Stimulated activated CD8-positive, alpha-beta memory T cell treated with anti-CD3 and anti-CD28 coated beads, Interleukin-15, amount 100 ng/mL, for 48 hours (primary cell): Measurements from ENCODE around the gene WDR81.

Source experiments
- DNase-seq, 2 donors: peaks; one replicate each; pipeline ENCODE4 v3.0.0-alpha.2; 2020; ENCODE audit warnings: low read depth in 2 of 2

WDR81 gene

DNA sequence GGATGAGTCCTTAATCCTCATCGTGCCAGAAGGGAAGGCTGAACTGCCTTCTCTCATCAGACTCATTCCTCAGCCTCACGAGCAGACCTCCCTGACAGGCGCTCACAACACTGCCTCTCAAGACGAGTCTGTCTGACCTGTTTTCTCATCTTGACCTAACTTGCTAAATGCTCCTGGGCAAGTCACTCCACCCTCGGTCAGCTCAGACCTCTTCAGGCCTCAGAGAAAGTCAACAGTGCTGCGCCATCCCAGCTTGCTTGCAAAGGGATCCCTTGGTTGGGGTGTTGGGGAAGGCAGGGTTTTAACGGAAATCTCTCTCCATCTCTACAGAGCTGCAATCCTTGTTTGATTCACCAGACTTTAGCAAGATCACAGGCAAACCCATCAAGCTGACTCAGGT is 52.4 kb downstream of the WDR81 start:
- no peak for DNase-seq

DNA sequence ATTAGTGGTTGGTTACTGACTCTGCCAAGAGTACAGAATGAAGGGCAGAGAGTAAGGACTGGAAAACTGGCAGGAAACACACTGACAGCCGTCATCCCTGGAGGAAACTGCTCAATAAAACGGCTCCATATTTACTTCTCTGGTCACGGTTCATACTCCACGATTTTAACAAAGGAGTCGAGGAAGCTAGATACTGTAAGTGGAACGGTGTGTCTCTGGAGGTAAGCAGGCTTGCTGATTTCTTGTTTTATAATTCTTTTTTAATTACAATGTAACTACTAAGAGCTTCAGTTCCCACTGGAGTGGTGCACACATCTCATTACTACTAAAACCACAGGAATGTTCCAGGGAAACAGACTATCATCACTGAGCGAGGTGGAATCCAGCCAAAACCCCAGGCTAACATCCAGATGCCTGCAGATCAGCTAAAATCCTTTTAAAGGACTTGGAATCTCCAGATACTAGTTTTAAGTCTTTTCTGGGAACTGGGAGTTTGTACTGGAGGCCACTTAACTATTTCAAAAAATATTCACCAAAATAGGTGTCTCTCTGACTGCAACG is 55.1 kb downstream of the WDR81 start:
- DNase-seq = no peak

DNA sequence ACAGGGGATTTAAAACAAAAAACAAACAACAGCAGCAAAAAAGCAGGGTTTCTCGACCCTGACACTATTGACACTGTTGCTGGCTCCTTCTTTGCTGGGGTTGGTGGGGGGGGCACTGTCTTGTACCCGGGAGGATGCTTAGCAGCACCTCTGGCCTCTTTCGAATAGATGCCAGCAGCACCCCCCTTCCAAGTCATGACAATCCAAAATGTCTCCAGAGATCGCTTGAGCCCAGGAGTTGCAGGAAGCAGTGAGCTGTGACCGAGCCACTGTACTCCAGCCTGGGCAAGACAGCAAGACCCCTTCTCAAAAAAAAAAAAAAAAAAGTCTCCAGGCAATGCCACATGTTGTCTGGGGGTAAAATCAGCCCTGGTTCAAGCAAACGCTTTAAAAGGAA is 57.7 kb downstream of the WDR81 start:
- DNase-seq = no peak

DNA sequence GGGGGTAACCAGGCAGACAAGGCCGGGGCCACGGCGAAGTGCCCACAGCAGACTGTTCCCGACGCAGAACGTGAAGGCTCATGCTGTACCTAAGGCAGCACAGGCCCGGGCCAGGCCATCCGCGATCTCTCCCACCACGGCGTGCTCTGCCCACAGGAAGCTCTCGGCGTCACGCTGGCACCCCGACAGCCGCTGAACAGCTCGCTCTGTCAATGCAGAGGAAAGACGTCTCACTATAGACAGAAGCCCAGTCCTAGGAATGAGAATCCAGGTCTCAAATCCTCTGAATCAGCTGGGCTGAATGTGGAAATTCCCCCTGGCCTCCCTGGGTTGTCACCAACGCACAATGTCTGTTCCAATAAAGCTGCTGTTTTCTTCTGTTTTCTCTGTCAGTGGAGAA is 58.8 kb downstream of the WDR81 start:
- no peak for DNase-seq

DNA sequence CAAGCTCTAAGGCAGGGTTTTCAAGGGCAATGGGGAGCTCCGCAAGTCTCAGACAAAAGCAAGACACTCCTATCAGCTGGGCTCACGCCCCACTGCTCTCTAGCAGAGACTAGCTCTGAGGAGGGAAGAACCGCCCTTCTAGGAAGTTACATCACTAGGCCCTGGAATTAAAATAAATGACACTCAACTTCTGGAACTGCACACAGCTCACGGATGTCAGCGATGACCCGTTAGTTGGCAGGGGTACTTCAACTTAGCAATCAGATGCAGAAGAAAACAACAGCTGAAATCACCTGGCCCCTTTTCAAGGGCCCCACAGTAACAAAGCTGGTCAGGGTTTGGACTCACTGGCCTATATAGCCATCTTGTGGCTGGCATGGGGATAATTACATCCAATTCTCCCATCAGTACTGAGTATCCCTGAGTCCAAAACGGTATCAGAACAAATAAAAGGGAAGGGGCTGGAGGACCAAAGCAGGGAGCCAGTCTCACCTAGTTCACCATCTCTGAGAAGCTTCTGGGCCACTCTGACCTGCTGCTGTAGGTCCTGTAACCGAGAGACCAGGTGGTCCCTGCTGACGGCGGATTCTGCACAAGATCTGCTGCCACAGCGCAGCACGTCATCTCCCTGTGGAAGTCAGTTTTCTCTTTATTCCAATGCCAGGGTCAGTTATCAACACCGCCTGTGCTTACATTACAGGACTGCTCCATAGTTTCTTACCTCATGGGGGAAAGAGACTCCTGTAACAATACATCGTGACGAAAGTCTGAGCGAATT is 59.5 kb downstream of the WDR81 start:
- no peak for DNase-seq

DNA sequence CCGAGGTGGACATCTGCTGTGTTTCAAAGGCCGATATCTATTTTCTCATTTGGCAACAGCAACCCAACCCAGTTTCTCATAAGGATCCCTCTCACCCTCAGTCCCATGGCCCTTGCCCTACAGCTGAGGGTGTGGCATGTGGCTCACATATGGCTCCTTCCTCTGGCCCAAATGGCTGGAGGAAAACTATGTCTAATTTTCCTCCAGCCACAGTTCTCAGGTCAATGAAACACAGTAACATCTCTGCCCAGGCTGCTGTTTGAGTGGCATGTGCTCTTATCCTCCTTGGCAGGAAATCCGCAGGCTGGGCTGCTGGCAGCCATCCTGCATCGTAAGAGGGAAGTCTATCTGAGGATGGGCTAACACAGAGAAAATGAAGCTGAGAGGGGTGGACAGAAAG is 61.4 kb downstream of the WDR81 start:
- DNase-seq = no peak

DNA sequence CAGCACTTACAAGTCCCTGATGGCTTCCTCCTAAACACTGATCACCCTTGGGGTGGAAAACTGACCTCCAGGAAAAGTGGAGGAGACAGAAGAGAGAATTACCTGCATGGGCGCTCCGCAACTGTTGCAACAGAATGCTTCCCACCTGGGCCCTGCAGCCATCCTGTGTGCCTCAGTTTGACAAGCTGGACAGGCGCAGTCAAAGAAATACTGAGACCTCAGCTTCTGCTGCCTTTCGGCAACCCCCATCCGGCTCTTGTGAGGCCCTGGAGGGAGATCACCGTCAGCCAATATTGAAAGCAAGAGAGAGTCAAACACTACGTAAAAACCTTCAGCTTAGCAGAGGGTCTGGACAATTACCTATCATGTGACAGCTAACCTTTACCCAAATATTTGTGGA is 62.2 kb downstream of the WDR81 start:
- no peak for DNase-seq

DNA sequence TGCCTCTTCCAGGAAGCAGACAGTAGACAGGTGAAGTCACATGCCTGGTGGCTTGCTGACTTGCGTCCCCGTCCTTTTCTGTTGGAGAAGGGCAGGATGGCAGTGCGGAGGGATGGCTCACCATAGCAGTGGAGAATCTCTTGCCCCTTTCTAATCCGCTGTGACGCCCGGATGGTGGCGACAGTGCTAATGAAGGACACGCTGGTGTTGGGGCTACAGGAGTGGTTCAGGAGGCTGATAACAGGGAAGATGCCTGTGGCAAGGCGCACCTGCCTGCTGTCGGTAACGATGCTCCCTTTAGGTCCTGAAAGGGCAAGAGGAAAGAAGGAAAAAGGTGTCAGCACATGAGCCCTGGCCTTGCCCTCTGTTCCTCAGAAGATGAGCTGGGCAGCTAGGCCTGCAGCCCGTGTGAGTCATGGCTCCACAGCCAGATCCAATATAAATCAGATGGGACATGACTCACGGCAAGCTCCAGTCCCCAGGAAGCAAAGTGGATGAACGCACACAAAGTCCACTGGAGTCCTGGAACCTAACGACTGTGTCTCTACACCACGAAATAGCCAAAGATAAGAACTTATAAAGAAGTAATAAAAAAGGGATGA is 62.9 kb downstream of the WDR81 start:
- no peak for DNase-seq
